K562 (cell line): ENCODE data around the gene TRAPPC2L. TPM values are rescaled to one million over a fixed set of nuclear protein-coding genes. Genes with fewer than 3 reads are reported as not detected.
A peak's percentile ranks its signal among the peaks of the same experiment; 100 is the strongest.

ENCODE experiments used
- ATF7 ChIP-seq: fragments of 450-650 bp; IDR thresholded peaks from 2 replicates; pipeline ENCODE4 v1.7.1; 2014; ENCODE audit warnings: mild to moderate bottlenecking, moderate library complexity
- BRD9 ChIP-seq: fragments of 450-650 bp; IDR thresholded peaks from 2 replicates; pipeline ENCODE4 v1.6.1; 2018; ENCODE audit warnings: low read depth; ENCODE audit not compliant: partially characterized antibody
- CC2D1A ChIP-seq: fragments of 450-650 bp; IDR thresholded peaks from 2 replicates; pipeline ENCODE4 v1.6.1; 2017; ENCODE audit warnings: mild to moderate bottlenecking
- DACH1 ChIP-seq: fragments of 450-650 bp; IDR thresholded peaks from 2 replicates; pipeline ENCODE4 v1.6.1; 2018; ENCODE audit not compliant: partially characterized antibody
- E2F6 ChIP-seq, 2 experiments: IDR thresholded peaks; 2 replicates each; pipeline ENCODE4 v1.6.1; 2011; ENCODE audit warnings: borderline replicate concordance in 1 of 2, control low read depth in 1 of 2, low read depth in 1 of 2, low read length in 1 of 2, mild to moderate bottlenecking in 1 of 2, mixed read lengths in 1 of 2, moderate library complexity in 1 of 2; ENCODE audit not compliant: insufficient read depth in 1 of 2, insufficient read length in 1 of 2, poor library complexity in 1 of 2, severe bottlenecking in 1 of 2; ENCODE audit errors: extremely low read depth in 1 of 2
- ELF2 ChIP-seq: fragments of 250-450 bp; sonication (Bioruptor Pico); IDR thresholded peaks from 2 replicates; pipeline ENCODE4 v1.5.0; 2021; ENCODE audit warnings: mild to moderate bottlenecking
- GTF2A2 ChIP-seq: IDR thresholded peaks from 2 replicates; pipeline ENCODE4 v1.6.1; 2016; ENCODE audit warnings: mild to moderate bottlenecking, missing genetic modification characterization, missing compliant biosample characterization
- HIVEP1 ChIP-seq: fragments of 250-450 bp; sonication (Bioruptor Pico); IDR thresholded peaks from 2 replicates; pipeline ENCODE4 v1.4.0; 2020; ENCODE audit warnings: mild to moderate bottlenecking
- JUN ChIP-seq, 2 experiments: sonication (generic) in 1 of 2; formaldehyde crosslinking in 1 of 2; IDR thresholded peaks; 2 replicates each; pipeline versions ENCODE4 v1.6.1 to v1.8.0; 2012 to 2022; ENCODE audit warnings: borderline replicate concordance in 2 of 2, mild to moderate bottlenecking in 2 of 2, improper control_type of control experiment in 1 of 2, low read depth in 1 of 2, low read length in 1 of 2, missing genetic modification reagents in 1 of 2
- KDM5B ChIP-seq: fragments of 200-600 bp; sonication (generic); IDR thresholded peaks from 2 replicates; pipeline ENCODE4 v1.6.1; 2012; ENCODE audit warnings: low read depth, mild to moderate bottlenecking, moderate library complexity, low read length, control low read depth, inconsistent platforms; ENCODE audit not compliant: insufficient replicate concordance
- MAFF ChIP-seq: IDR thresholded peaks from 2 replicates; pipeline ENCODE4 v1.6.1; 2012; ENCODE audit warnings: low read length, improper control_type of control experiment
- MAZ ChIP-seq, 2 experiments: fragments of 450-650 bp in 1 of 2; sonication (generic) in 1 of 2; formaldehyde crosslinking; IDR thresholded peaks in 1 of 2; conservative IDR thresholded peaks in 1 of 2; 2 replicates each; pipeline versions ENCODE4 v1.4.0 to v1.5.0; 2020; ENCODE audit warnings: mild to moderate bottlenecking in 1 of 2, missing genetic modification reagents in 1 of 2
- MXI1 ChIP-seq: IDR thresholded peaks from 2 replicates; pipeline ENCODE4 v1.6.1; 2011; ENCODE audit warnings: low read depth, mild to moderate bottlenecking, improper control_type of control experiment, low read length
- NCOA4 ChIP-seq: fragments of 450-650 bp; IDR thresholded peaks from 2 replicates; pipeline ENCODE4 v1.6.1; 2018; ENCODE audit warnings: mild to moderate bottlenecking; ENCODE audit not compliant: partially characterized antibody
- NELFE ChIP-seq: IDR thresholded peaks from 2 replicates; pipeline ENCODE4 v1.6.1; 2011; ENCODE audit warnings: mild to moderate bottlenecking; ENCODE audit not compliant: insufficient read depth, insufficient read length
- NEUROD1 ChIP-seq: fragments of 150-350 bp; IDR thresholded peaks from 2 replicates; pipeline ENCODE4 v1.6.1; 2014; ENCODE audit warnings: borderline replicate concordance, low read length, low read depth; ENCODE audit not compliant: partially characterized antibody
- NFE2L1 ChIP-seq: fragments of 450-650 bp; IDR thresholded peaks from 2 replicates; pipeline ENCODE4 v1.6.1; 2016; ENCODE audit warnings: missing genetic modification characterization, low read depth, mild to moderate bottlenecking, missing compliant biosample characterization, moderate library complexity, borderline replicate concordance
- PHF8 ChIP-seq: fragments of 200-600 bp; sonication (generic); IDR thresholded peaks from 2 replicates; pipeline ENCODE4 v1.6.1; 2012; ENCODE audit warnings: mixed run types, mild to moderate bottlenecking, inconsistent platforms, low read length, moderate library complexity, borderline replicate concordance
- PML ChIP-seq: IDR thresholded peaks from 2 replicates; pipeline ENCODE4 v1.6.1; 2012; ENCODE audit warnings: low read length, inconsistent platforms
- POLR2A ChIP-seq: fragments of 450-650 bp; conservative IDR thresholded peaks from 2 replicates; pipeline ENCODE4 v1.6.1; 2016
- SP1 ChIP-seq: sonication (generic); formaldehyde crosslinking; IDR thresholded peaks from 2 replicates; pipeline ENCODE4 v1.8.1; 2022; ENCODE audit warnings: mild to moderate bottlenecking, missing genetic modification reagents
- SREBF1 ChIP-seq: fragments of 150-350 bp; IDR thresholded peaks from 2 replicates; pipeline ENCODE4 v1.6.1; 2014; ENCODE audit warnings: antibody characterized with exemption, low read depth, low read length, borderline replicate concordance
- XRCC5 ChIP-seq: fragments of 200-400 bp; formaldehyde crosslinking; IDR thresholded peaks from 2 replicates; pipeline ENCODE4 v1.6.1; 2017; ENCODE audit warnings: low read depth, mild to moderate bottlenecking, low read length
- ZNF584 ChIP-seq: fragments of 200-800 bp; sonication (Bioruptor generic); IDR thresholded peaks from 2 replicates; pipeline ENCODE4 v1.6.1; 2016; ENCODE audit warnings: low read depth, mild to moderate bottlenecking, missing genetic modification characterization, missing compliant biosample characterization
- polyA plus RNA-seq, 8 experiments: library from polyadenylated mRNA; depleted of rRNA in 4 of 8; stranded (reverse) in 5 of 8; unstranded in 3 of 8; fragments of >200 nt; fragmentation: Nextera tagmentation in 2 of 8; fragmentation: Illumina TruSeq in 1 of 8; extraction: Ambion mirVana in 2 of 8; extraction: Trizol in 1 of 8; gene quantifications; 2 replicates each; pipeline versions ENCODE4 v1.2.1 to v1.2.3, GENCODE V29; 2011 to 2014; ENCODE audit warnings: inconsistent platforms in 1 of 8, missing spikeins in 1 of 8
- total RNA-seq, 7 experiments: library from RNA; depleted of rRNA in 6 of 7; stranded (reverse); fragments of >200 nt in 6 of 7; fragmentation: Illumina TruSeq in 2 of 7; extraction: Trizol in 2 of 7; gene quantifications; 2 replicates each; pipeline versions ENCODE4 v1.2.1 to v1.2.3, GENCODE V29; 2011 to 2021; ENCODE audit warnings: low replicate concordance in 1 of 7
- TF ChIP-seq, protein P1 (sequence below): fragments of 250-450 bp; sonication (Bioruptor Pico); IDR thresholded peaks from 2 replicates; pipeline ENCODE4 v1.4.0; 2020
- TF ChIP-seq, protein P2 (sequence below): sonication (generic); formaldehyde crosslinking; IDR thresholded peaks from 2 replicates; pipeline ENCODE4 v1.9.0; 2022; ENCODE audit warnings: mild to moderate bottlenecking, missing genetic modification reagents

Gene TRAPPC2L
- total and polyA plus RNA-seq, 9 of the 15 experiments (the other 6 are each of a cell fraction or from before 2014, with no cell fraction given), result 60.4 to 398 (median 97.5) TPM

DNA sequence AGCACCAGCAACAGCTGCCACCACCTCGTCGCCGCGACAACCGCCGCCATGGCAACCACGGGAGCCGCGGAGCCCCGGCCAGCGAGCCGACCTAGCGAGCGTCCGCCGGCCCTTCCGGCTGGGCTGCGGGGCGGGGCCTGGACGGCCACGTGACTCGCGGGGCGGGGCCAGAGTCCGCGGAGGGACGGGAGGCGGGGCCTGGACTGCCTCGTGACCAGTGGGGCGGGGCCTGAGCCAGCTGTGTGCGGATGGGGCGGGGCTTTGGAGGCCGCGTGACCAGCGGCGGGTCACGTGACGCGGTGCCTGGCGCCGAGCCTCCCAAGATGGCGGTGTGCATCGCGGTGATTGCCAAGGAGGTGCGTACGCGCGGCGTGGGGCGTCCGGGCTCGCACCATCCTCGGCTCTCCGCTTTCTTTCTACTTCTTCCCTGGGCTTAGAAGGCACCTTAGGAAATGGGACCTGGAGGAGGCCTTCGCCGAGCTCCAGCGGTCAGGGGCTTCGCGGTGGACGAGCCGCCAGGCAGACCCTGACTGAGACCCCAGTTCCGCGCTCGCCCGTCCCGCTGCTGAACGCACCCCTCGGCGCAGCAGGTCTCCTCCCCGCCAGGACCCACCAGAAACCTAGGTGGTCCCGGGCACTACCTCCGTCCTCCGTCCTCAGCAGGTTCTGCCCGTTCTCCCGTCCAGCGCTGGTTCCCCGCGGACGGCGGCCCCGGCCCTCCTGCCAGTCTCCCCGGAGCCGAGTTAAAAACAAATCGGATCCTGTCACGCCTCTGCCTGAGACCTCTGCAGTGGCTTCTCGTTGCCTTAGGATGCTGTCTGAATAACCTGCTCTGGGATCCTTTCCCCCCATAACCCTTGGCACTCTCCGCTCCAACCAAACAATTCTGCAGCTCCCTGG lies at the start of gene TRAPPC2L, which contains the start of gene GALNS (continued):
- TF ChIP-seq CC2D1A, result 0 out of 2 replicates have a peak, but pooled peaks have one; percentile 28
- peak; percentile 49; the same call in 1 of the 2 replicates for TF ChIP-seq ATF7
- TF ChIP-seq, protein P1, sequence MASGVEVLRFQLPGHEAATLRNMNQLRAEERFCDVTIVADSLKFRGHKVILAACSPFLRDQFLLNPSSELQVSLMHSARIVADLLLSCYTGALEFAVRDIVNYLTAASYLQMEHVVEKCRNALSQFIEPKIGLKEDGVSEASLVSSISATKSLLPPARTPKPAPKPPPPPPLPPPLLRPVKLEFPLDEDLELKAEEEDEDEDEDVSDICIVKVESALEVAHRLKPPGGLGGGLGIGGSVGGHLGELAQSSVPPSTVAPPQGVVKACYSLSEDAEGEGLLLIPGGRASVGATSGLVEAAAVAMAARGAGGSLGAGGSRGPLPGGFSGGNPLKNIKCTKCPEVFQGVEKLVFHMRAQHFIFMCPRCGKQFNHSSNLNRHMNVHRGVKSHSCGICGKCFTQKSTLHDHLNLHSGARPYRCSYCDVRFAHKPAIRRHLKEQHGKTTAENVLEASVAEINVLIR (CRISPR knock-in tag), result no peak
- TF ChIP-seq NELFE, result no peak
- no peak for TF ChIP-seq BRD9
- TF ChIP-seq, protein P2, sequence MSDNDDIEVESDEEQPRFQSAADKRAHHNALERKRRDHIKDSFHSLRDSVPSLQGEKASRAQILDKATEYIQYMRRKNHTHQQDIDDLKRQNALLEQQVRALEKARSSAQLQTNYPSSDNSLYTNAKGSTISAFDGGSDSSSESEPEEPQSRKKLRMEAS (CRISPR knock-in tag), result peak; percentile 95
- TF ChIP-seq MAFF, result no peak
- 0 out of 2 replicates have a peak, but pooled peaks have one; percentile 44 for TF ChIP-seq ELF2 (CRISPR knock-in tag)
- TF ChIP-seq NEUROD1, result peak; percentile 93
- TF ChIP-seq MAZ (CRISPR knock-in tag; conservative IDR thresholded peaks at IDR 0.05 in 1 of 2, IDR thresholded peaks at IDR 0.05 in 1 of 2), result peak; percentile 69 to 77
- TF ChIP-seq XRCC5, result no peak
- TF ChIP-seq JUN (IDR thresholded peaks at IDR 0.05; ENCODE audit: borderline replicate concordance, low read depth, low read length), result peak; percentile 71; the same call in 1 of the 2 replicates
- no peak for TF ChIP-seq JUN (CRISPR knock-in tag; IDR thresholded peaks at IDR 0.05; ENCODE audit: borderline replicate concordance)
- peak; percentile 89 for TF ChIP-seq KDM5B
- no peak for TF ChIP-seq SREBF1
- peak; percentile 98 for TF ChIP-seq MXI1
- no peak for TF ChIP-seq ZNF584 (CRISPR knock-in tag)
- TF ChIP-seq GTF2A2 (tag), result no peak
- peak; percentile 82; the same call in 1 of the 2 replicates for TF ChIP-seq PHF8
- 0 out of 2 replicates have a peak, but pooled peaks have one; percentile 35 for TF ChIP-seq HIVEP1 (CRISPR knock-in tag)
- TF ChIP-seq DACH1, result peak; percentile 93
- TF ChIP-seq NCOA4, result no peak
- TF ChIP-seq SP1, result peak; percentile 95
- TF ChIP-seq NFE2L1 (tag), result no peak
- peak; percentile 44 to 70 for TF ChIP-seq E2F6 (IDR thresholded peaks at IDR 0.05; ENCODE audit: borderline replicate concordance in 1 of 2, extremely low read depth in 1 of 2, insufficient read depth in 1 of 2, insufficient read length in 1 of 2, low read depth in 1 of 2, low read length in 1 of 2, poor library complexity in 1 of 2, severe bottlenecking in 1 of 2)
- TF ChIP-seq PML, result 0 out of 2 replicates have a peak, but pooled peaks have one; percentile 14
- peak; percentile 78 for TF ChIP-seq POLR2A
